GM19035 (cell line): ENCODE data around the gene NEK1.
"Not testable (repeated sequence)": the region's sequence is repeated elsewhere in the genome, so short reads cannot be mapped to it uniquely, and the experiment has no call there.

Source experiments
- ATAC-seq: cut with Tn5 transposase; IDR thresholded peaks from one replicate; pipeline ENCODE4 v1.9.1; 2021; ENCODE audit not compliant: unreplicated experiment

NEK1 gene

DNA sequence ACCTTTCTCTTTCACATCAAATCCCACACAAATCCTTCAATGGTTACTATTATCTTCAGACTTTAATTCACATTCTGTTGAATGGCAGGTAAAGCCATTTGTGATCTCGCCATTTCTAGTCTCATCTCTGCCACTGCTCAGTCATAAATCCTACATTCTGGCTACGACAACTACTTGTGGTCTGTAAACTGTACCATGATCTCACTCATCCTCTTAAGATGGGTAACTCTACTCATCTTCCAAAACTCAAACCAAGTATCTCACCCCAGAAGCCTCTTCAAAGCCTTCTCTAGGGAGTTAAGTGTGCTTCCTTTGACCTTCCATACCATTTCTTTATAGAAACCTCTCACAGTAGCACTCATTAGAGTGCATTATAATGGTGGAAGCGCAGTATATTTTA, 101.8 kb downstream of the NEK1 start:
- ATAC-seq, result no peak

GRCh38 chr4:169506903-169507302, 105.5 kb downstream of the NEK1 start:
- ATAC-seq, result no peak

DNA sequence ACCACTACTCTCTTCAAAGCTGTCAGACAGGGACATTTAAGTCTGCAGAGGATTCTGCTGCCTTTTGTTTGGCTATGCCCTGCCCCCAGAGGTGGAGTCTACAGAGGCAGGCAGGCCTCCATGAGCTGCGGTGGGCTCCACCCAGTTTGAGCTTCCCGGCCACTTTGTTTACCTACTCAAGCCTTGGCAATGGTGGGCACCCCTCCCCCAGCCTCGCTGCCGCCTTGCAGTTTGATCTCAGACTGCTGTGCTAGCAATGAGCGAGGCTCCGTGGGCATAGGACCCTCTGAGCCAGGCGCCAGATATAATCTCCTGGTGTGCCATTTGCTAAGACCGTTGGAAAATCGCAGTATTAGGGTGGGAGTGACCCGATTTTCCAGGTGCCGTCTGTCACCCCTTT, 112.5 kb downstream of the NEK1 start:
- not testable (repeated sequence) for ATAC-seq

DNA sequence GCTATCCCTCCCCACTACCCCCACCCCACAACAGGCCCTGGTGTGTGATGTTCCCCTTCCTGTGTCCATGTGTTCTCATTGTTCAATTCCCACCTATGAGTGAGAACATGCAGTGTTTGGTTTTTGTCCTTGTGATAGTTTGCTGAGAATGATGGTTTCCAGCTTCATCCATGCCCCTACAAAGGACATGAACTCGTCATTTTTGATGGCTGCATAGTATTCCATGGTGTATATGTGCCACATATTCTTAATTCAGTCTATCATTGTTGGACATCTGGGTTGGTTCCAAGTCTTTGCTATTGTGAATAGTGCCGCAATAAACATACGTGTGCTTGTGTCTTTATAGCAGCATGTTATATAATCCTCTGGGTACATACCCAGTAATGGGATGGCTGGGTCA, 118.1 kb downstream of the NEK1 start:
- ATAC-seq, result not testable (repeated sequence)

DNA sequence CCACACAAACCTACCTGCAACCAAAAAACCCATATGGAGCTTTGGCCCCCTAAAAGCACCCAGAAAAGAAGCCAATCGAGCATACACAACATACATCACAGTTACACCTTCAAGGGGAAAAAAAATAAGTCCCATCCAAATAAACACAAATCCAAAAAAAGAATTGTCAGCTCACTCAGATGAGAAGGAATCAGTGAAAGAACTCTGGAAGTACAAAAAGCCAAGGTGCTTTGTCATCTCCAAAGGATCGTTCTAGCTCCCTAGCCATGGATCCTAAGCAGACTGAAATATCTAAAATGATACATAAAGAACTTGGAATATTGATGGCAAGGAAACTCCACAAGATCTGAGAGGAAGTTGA, 119.2 kb downstream of the NEK1 start:
- no peak for ATAC-seq

- ATAC-seq, result no peak
Observed at GRCh38 chr4:169492436-169493163, 119.8 kb downstream of the NEK1 start.

GRCh38 chr4:169491211-169491610, 121.2 kb downstream of the NEK1 start:
- ATAC-seq, result no peak

- ATAC-seq, result no peak
Observed at GRCh38 chr4:169489306-169489705, 123.1 kb downstream of the NEK1 start.

DNA sequence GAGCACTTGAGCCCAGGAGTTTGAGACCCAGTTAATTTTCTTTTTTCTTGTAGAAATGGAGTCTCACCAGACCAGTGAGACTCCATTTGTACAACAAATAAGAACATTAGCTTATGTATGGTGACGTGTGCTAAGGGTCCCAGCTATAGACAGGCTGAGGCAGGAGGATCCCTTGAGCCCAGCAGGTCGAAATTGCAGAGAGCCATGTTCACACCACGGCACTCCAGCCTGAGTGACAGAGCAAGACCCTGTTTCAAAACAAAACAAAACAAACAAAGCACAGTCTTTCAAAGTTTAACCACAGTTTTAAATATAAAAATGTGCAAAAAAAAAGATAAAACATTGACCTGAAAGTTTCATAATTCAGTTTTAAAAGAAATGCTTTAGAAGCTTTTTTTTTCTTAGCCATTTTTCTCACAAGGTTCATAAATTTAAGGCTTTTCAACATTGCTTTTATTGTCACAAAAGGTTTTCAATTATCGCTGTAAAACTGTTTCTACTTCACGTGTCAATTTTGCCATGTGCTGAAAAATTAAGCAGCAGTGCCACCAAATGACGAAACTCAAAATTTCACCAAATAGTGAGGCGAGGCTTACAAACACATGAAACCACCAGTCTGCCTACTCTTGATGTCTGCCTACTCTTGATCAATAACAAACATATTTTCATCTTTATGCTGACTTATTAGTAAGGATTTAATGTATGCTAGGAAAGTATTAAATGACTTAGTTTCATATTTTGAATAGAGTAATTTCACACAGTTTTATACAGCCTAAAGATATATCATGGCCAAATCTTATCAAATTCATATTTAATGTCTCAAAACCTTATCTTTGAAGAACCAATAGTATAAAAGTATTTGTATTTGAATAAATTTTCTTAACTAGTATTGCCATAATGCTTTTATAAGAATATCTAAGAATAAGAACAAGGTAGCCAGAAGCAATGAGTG, 126.3 kb downstream of the NEK1 start:
- peak; percentile 86 for ATAC-seq

- no peak for ATAC-seq
Observed at GRCh38 chr4:169485086-169485485, 127.3 kb downstream of the NEK1 start.

DNA sequence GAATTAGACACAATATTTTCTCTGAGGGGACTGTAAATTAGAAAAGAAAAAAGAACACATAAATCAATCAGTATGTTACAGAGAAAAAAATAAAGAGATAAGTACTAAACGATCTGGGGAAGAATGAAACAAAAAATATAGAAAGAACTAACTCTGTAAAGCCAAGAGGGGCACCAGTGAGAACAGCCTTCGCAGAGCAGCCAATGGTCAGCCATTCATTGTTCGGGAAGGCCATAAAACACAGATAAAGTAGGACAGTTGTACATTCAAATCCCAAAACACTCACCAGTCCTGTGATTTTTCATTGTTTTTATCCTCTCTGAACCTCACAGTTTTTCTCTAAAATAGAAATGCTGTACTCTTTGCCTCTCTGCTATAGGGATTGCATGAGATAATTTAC, 127.9 kb downstream of the NEK1 start:
- no peak for ATAC-seq

DNA sequence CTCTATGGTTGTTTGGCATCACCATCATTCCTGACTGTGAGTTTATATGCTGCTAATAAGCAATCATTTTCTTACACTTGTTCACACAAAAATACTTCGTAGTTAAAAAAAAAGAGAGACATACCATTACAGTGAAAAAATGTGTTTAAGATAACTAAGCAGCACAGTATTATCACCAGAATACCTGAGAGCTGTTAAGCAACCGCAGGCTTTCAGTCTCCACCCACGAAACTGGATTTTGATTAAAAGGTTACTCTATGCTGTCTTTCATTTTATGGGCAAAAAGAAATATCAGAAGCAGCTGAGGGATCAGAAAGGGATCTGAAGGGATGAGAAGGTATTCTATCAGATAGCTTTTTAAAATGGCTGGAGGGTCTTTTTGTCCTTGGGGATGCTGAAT, 148.3 kb downstream of the NEK1 start:
- ATAC-seq, result no peak

DNA sequence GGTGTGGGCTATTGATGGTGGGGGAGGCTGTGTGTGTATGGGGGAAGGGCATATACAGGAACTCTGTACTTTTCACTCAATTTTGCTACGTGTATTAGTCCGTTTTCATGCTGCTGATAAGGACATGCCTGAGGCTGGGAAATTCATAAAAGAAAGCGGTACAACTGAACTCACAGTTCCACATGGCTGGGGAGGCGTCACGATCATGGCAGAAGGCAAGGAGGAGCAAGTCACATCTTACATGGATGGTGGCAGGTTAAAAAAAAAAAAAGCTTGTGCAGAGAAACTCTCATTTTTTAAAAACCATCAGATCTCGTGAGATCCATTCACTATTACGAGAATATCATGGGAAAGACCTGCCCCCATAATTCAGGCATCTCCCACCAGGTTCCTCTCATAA, 152.3 kb downstream of the NEK1 start:
- no peak for ATAC-seq

DNA sequence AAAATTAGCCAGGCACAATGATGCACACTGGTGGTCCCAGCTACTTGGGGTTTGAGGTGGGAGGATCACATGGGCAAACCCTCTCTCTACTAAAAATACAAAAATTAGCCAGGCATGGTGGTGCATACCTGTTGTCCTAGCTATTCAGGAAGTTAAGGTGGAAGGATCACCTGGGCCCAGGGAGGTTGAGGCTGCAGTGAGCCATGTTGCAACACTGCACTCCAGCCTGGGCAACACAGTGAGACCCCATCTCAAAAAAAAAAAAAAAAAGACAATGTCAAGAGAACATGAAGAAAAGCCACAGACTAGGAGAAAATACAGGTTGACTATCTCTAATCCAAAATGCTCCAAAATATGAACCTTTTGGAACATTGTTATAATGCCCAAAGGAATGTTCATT, 153.8 kb downstream of the NEK1 start:
- no peak for ATAC-seq

- ATAC-seq, result not testable (repeated sequence)
Observed at GRCh38 chr4:169452644-169453043, 159.7 kb downstream of the NEK1 start.

GRCh38 chr4:169448935-169449334, 163.4 kb downstream of the NEK1 start:
- not testable (repeated sequence) for ATAC-seq

GRCh38 chr4:169446824-169447223, 165.6 kb downstream of the NEK1 start:
- ATAC-seq, result no peak

GRCh38 chr4:169443748-169444147, 168.6 kb downstream of the NEK1 start:
- no peak for ATAC-seq

GRCh38 chr4:169440446-169440845, 171.9 kb downstream of the NEK1 start:
- ATAC-seq, result no peak

GRCh38 chr4:169439244-169439643, 173.1 kb downstream of the NEK1 start:
- no peak for ATAC-seq

DNA sequence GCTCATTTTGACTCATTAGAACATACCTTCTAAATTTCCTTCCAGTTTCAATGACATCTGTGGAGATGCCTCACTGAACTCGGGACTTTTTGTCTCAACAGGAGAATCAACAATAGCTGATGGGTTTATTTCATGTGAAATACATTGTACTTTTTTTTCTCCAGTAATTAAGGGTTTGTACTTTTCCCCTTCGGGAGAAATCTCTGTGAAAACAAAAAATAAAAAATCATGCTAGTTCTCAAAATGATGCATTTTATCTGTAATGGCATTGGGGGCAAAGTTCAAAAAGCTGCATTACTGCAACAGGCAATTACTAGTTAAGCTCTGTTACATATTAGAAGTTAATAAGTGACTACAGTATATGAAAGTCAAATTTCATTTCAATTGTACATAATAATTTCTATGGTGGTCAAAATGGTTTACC, 174.3 kb downstream of the NEK1 start:
- peak; percentile 53 for ATAC-seq
